Measurements from ENCODE around the gene ENPP4.
"Not testable (repeated sequence)": the region's sequence is repeated elsewhere in the genome, so short reads cannot be mapped to it uniquely, and the experiment has no call there.

ENPP4 gene
- total RNA-seq: 29.6 to 50.3 (median 39.7) reads per million in 9 experiments

GRCh38 chr6:46129629-46130511 lies at the start of gene ENPP4:
Gene ENPP4, plus strand, starts transcription at chr6:46129989. Its CDS starts 9,595 bp downstream, at chr6:46139584.
- Mint-ChIP-seq H3K36me3 (ENCODE audit: insufficient read depth) (peaks cover 10% of the 10 kb centered on the region), H3K4me3 (peak within 1 kb of the TSS; percentile 99 to 100), H3K27ac (peak within 1 kb of the TSS; percentile 98 to 99), H3K27me3 (no peaks in the 10 kb centered on the region), H3K9me3 (no peaks in the 10 kb centered on the region), H3K4me1 (ENCODE audit: low read depth in 2 of 2) (peaks cover 26 to 54% of the 10 kb centered on the region in 2 donors)
- ATAC-seq (replicated peaks): peak; percentile 98
- DNase-seq: peak; percentile 91 to 98 (median 98)

- Mint-ChIP-seq H3K36me3 (ENCODE audit: insufficient read depth) (no peaks in the 10 kb centered on the region), H3K4me1 (ENCODE audit: low read depth in 2 of 2) (peaks cover 0 to 2% of the 10 kb centered on the region in 2 donors), H3K27ac (no peak overlapping the region), H3K27me3 (peaks cover 0 to 6% of the 10 kb centered on the region in 2 donors), H3K4me3 (no peak overlapping the region), H3K9me3 (no peaks in the 10 kb centered on the region)
- ATAC-seq (replicated peaks): no peak
- DNase-seq: no peak
Observed at GRCh38 chr6:46080111-46080510, 49.7 kb upstream of the ENPP4 start.

GRCh38 chr6:46085688-46086087 lies 44.1 kb upstream of the ENPP4 start:
- H3K4me3 Mint-ChIP-seq; H3K36me3 Mint-ChIP-seq (ENCODE audit: insufficient read depth); DNase-seq; H3K9me3 Mint-ChIP-seq; H3K4me1 Mint-ChIP-seq (ENCODE audit: low read depth in 2 of 2); H3K27ac Mint-ChIP-seq; ATAC-seq (replicated peaks): not testable (repeated sequence)
- peaks cover 15 to 22% of the 10 kb centered on the region in 2 donors for H3K27me3 Mint-ChIP-seq

GRCh38 chr6:46090115-46091079 lies 39.4 kb upstream of the ENPP4 start:
- DNase-seq (peak; percentile 50 to 58 (median 54)), ATAC-seq (replicated peaks) (peak; percentile 60)
- Mint-ChIP-seq H3K9me3 (peaks cover 7 to 11% of the 10 kb centered on the region in 2 donors), H3K36me3 (ENCODE audit: insufficient read depth) (no peaks in the 10 kb centered on the region), H3K27ac (no peak overlapping the region), H3K27me3 (peaks cover 21 to 31% of the 10 kb centered on the region in 2 donors), H3K4me3 (no peak overlapping the region), H3K4me1 (ENCODE audit: low read depth in 2 of 2) (peaks cover 0 to 9% of the 10 kb centered on the region in 2 donors)

- Mint-ChIP-seq H3K27ac (peak overlapping the region in 1 of 2 donors; percentile 61), H3K4me1 (ENCODE audit: low read depth in 2 of 2) (peaks cover 0 to 9% of the 10 kb centered on the region in 2 donors), H3K27me3 (peaks cover 21 to 27% of the 10 kb centered on the region in 2 donors), H3K9me3 (peaks cover 12 to 14% of the 10 kb centered on the region in 2 donors), H3K36me3 (ENCODE audit: insufficient read depth) (no peaks in the 10 kb centered on the region), H3K4me3 (no peak overlapping the region)
- ATAC-seq (replicated peaks) (no peak), DNase-seq (no peak)
Observed at GRCh38 chr6:46091080-46091478, 38.7 kb upstream of the ENPP4 start.

DNA sequence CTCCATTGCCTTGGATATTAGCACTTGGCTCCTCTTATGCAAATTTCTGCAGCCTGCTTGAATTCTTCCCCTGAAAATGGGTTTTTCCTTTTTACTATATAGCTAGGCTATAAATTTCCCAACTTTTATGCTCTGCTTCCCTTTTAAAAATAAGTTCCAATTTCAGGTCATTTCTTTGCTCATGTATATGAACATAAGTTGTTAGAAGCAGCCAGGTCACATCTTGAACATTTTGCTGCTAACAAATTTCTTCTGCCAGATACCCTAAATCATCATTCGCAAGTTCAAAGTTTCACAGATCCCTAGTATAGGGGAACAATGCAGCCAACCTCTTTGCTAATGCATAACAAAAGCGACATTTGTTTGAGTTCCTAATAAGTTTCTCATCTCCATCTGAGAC lies 34.5 kb upstream of the ENPP4 start:
- Mint-ChIP-seq H3K9me3 (peaks cover 12 to 14% of the 10 kb centered on the region in 2 donors), H3K36me3 (ENCODE audit: insufficient read depth) (no peaks in the 10 kb centered on the region), H3K4me3 (no peak overlapping the region), H3K27me3 (peaks cover 6 to 9% of the 10 kb centered on the region in 2 donors), H3K4me1 (ENCODE audit: low read depth in 2 of 2) (peaks cover 0 to 13% of the 10 kb centered on the region in 2 donors), H3K27ac (no peak overlapping the region)
- ATAC-seq (replicated peaks) (no peak), DNase-seq (no peak)

- H3K27me3 Mint-ChIP-seq: no peaks in the 10 kb centered on the region
- H3K27ac Mint-ChIP-seq: no peak overlapping the region
- no peaks in the 10 kb centered on the region for H3K36me3 Mint-ChIP-seq (ENCODE audit: insufficient read depth)
- ATAC-seq (replicated peaks): no peak
- no peak for DNase-seq
- H3K4me3 Mint-ChIP-seq: no peak overlapping the region
- H3K9me3 Mint-ChIP-seq: peaks cover 12 to 14% of the 10 kb centered on the region in 2 donors
- peaks cover 0 to 11% of the 10 kb centered on the region in 2 donors for H3K4me1 Mint-ChIP-seq (ENCODE audit: low read depth in 2 of 2)
Observed at GRCh38 chr6:46097366-46097765, 32.4 kb upstream of the ENPP4 start.

DNA sequence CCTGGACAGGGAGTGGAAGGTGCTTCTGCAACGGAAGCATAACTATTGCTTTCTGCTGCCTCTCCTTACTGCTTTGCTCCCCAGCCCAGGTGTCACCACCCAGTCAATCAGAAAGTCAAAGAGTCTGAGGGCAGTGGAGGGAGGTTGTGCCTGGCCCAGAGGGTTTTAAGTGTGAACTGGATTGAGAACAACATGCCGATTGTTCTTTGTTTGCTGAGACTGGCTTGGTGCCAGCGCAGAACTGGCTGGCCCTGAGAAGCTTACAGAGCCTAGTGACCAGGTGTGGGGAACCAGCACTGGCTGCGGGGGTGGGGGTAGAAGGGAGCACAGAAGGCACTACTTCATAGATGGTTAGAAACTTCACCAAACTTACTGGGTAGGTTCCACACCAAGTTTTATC lies 31.1 kb upstream of the ENPP4 start:
- Mint-ChIP-seq H3K9me3 (peaks cover 12 to 14% of the 10 kb centered on the region in 2 donors), H3K36me3 (ENCODE audit: insufficient read depth) (no peaks in the 10 kb centered on the region), H3K4me1 (ENCODE audit: low read depth in 2 of 2) (peaks cover 4 to 8% of the 10 kb centered on the region in 2 donors)

GRCh38 chr6:46099952-46100351 lies 29.8 kb upstream of the ENPP4 start:
- H3K9me3 Mint-ChIP-seq: peaks cover 8 to 10% of the 10 kb centered on the region in 2 donors
- no peaks in the 10 kb centered on the region for H3K27me3 Mint-ChIP-seq
- H3K36me3 Mint-ChIP-seq (ENCODE audit: insufficient read depth): no peaks in the 10 kb centered on the region
- H3K4me3 Mint-ChIP-seq: no peak overlapping the region
- H3K27ac Mint-ChIP-seq: no peak overlapping the region
- ATAC-seq (replicated peaks) (no peak), DNase-seq (no peak)
- peaks cover 10 to 21% of the 10 kb centered on the region in 2 donors for H3K4me1 Mint-ChIP-seq (ENCODE audit: low read depth in 2 of 2)

More for the DNA sequence above, 31.1 kb upstream of the ENPP4 start:
- DNase-seq: no peak
- no peak for ATAC-seq (replicated peaks)
- H3K27ac Mint-ChIP-seq: no peak overlapping the region
- H3K27me3 Mint-ChIP-seq: no peaks in the 10 kb centered on the region
- no peak overlapping the region for H3K4me3 Mint-ChIP-seq

- Mint-ChIP-seq H3K27me3 (no peaks in the 10 kb centered on the region), H3K4me1 (ENCODE audit: low read depth in 2 of 2) (peaks cover 10 to 30% of the 10 kb centered on the region in 2 donors), H3K9me3 (no peaks in the 10 kb centered on the region), H3K27ac (peak overlapping the region; percentile 9 to 12), H3K4me3 (no peak overlapping the region), H3K36me3 (ENCODE audit: insufficient read depth) (no peaks in the 10 kb centered on the region)
- ATAC-seq (replicated peaks) (no peak), DNase-seq (no peak)
Observed at GRCh38 chr6:46102123-46102522, 27.7 kb upstream of the ENPP4 start.

GRCh38 chr6:46103441-46104115 lies 26.2 kb upstream of the ENPP4 start:
- no peak overlapping the region for H3K4me3 Mint-ChIP-seq
- peaks cover 4% of the 10 kb centered on the region for H3K36me3 Mint-ChIP-seq (ENCODE audit: insufficient read depth)
- no peaks in the 10 kb centered on the region for H3K27me3 Mint-ChIP-seq
- H3K4me1 Mint-ChIP-seq (ENCODE audit: low read depth in 2 of 2): peaks cover 10 to 30% of the 10 kb centered on the region in 2 donors
- no peak for DNase-seq
- H3K27ac Mint-ChIP-seq: peak overlapping the region; percentile 71 to 78
- no peaks in the 10 kb centered on the region for H3K9me3 Mint-ChIP-seq
- ATAC-seq (replicated peaks): no peak

DNA sequence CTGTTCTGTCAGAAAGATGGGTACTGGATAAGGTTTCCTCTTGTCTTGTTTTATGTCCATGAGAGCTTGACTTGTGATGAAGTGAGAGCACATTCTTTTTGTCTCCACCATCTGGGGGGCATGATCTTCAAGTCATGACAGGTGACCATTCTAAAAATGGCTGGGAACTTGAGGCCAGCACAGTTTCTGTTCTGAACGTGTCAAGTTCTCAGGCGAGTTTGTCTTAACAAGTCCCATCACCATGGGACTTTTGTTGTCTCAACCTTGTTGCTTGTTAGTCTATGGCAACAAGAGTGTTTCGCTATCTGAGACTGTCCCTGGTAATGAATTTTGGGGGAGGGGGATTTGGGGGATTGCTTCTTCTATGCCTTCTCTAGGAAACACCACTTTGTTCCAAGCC lies 25.6 kb upstream of the ENPP4 start:
- H3K27ac Mint-ChIP-seq: peak overlapping the region; percentile 71 to 78
- H3K4me1 Mint-ChIP-seq (ENCODE audit: low read depth in 2 of 2): peaks cover 10 to 26% of the 10 kb centered on the region in 2 donors
- H3K9me3 Mint-ChIP-seq: no peaks in the 10 kb centered on the region
- DNase-seq: no peak
- no peaks in the 10 kb centered on the region for H3K27me3 Mint-ChIP-seq
- H3K4me3 Mint-ChIP-seq: no peak overlapping the region
- H3K36me3 Mint-ChIP-seq (ENCODE audit: insufficient read depth): peaks cover 4% of the 10 kb centered on the region
- ATAC-seq (replicated peaks): no peak

DNA sequence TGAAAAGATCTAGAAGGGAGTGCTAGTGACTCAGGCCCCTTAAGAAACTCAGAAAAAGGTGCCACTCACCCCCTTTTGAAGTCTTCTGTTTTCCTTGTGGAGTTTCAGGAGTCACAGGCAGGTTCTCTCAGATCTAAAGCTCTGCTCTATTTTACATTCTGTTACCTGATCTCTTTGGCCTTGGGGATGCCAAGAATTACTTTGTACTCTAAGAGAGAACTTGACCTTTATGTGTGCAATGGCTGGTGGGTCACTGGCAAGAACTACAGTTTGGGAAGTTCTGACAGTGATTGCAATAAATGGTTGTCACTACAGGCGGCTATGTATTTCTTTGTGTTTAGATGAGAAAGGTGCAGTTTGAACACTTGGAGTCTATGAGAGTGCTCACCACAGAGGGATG lies 24.2 kb upstream of the ENPP4 start:
- DNase-seq: no peak
- Mint-ChIP-seq H3K4me1 (ENCODE audit: low read depth in 2 of 2) (peaks cover 10 to 27% of the 10 kb centered on the region in 2 donors), H3K9me3 (no peaks in the 10 kb centered on the region), H3K4me3 (no peak overlapping the region), H3K27ac (peak overlapping the region; percentile 71 to 78), H3K36me3 (ENCODE audit: insufficient read depth) (peaks cover 4% of the 10 kb centered on the region), H3K27me3 (no peaks in the 10 kb centered on the region)
- ATAC-seq (replicated peaks): no peak

Data from effector memory CD8-positive, alpha-beta T cell (primary cell).